Measurements from ENCODE around the gene POLQ.
"Not testable (repeated sequence)": the region's sequence is repeated elsewhere in the genome, so short reads cannot be mapped to it uniquely, and the experiment has no call there.

Gene POLQ

GRCh38 chr3:121545574-121546455 is at the start of gene POLQ:
Gene POLQ (minus strand): TSS chr3:121545988. CDS start chr3:121545877, 111 bp downstream.
- peak within 1 kb of the TSS; percentile 84 to 85 for H3K4me3 ChIP-seq (replicated peaks in 1 of 2; ENCODE audit: low read depth in 2 of 2, low read length in 2 of 2)
- no peak for TF ChIP-seq CTCF (IDR thresholded peaks at IDR 0.05; ENCODE audit: low read depth, low read length)
- DNase-seq (ENCODE audit: low read depth in 2 of 2) = peak; percentile 97

DNA sequence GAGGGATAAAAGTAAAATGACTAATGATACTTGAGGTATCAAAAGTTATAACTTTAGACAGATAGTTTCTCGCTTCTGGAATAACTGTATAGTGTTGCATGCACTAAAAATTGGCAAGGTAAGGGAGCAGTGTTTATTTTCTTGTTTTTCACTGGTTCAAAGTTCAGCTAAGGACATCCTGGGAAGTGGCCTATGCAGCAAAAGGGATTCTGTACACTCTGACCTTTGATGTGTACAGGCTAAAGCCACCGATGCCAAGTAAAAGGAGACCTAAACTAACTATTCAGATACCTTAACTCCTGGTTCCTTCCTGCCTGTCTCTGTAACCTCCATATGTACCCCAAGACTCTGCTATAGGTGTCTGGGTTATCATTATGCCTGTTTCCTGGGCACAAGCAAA is 49.1 kb upstream of the POLQ start:
- no peak overlapping the region for H3K4me3 ChIP-seq (replicated peaks in 1 of 2; ENCODE audit: low read depth in 2 of 2, low read length in 2 of 2)
- no peak for TF ChIP-seq CTCF (IDR thresholded peaks at IDR 0.05; ENCODE audit: low read depth, low read length)
- DNase-seq (ENCODE audit: low read depth in 2 of 2) = no peak

GRCh38 chr3:121593806-121594205 is 48.0 kb upstream of the POLQ start:
- not testable (repeated sequence) for H3K4me3 ChIP-seq (replicated peaks in 1 of 2; ENCODE audit: low read depth in 2 of 2, low read length in 2 of 2); DNase-seq (ENCODE audit: low read depth in 2 of 2)

DNA sequence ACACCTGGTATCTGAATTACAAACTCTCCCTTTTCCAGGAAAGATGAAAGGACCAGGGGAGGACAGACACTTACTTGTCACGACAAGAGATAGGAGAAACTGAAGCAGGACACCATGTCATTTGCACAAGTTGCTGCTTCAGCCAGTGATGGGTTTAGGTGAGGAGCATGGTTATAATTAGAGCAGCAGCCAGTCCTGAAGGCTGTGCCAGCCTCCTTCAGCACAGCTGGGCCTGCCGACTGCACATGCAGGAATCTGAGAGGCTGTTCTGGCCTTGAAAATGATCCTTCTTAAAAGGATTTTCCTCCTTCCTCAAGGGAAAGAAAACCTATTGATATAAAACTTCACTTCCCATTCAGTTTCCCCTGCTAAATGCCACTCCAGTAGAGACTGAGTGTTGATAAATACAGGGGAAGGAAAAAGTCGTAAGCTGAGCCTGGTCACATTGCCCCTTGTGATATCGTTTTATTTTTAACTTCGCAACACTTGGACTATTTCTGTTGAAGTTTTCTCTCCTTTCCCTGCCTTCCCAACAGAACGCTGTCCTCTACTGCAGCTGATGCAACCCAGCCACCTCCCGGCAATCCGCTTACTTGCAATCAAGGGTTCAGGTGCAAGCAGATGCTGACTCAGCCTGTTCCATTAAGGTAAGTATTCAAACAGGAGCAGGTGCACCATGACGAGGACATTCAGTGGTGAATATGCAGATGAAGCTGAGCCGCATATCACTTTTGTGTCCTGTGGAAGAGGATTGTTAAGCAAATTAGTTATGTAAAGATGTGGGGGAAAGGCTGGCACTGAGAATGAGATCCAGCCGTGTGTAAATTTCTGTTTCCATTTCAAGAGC is 47.3 kb upstream of the POLQ start, which contains the start of gene FBXO40:
Gene FBXO40, plus strand, starts transcription at position 524 of the 847 bp plus-strand sequence. CDS start 27,197 bp downstream, outside the sequence.
- DNase-seq (ENCODE audit: low read depth in 2 of 2) = no peak
- no peak for TF ChIP-seq CTCF (IDR thresholded peaks at IDR 0.05; ENCODE audit: low read depth, low read length)
- H3K4me3 ChIP-seq (replicated peaks in 1 of 2; ENCODE audit: low read depth in 2 of 2, low read length in 2 of 2) = no peak within 1 kb of the TSS

GRCh38 chr3:121584418-121584817 is 38.6 kb upstream of the POLQ start:
- no peak overlapping the region for H3K4me3 ChIP-seq (replicated peaks in 1 of 2; ENCODE audit: low read depth in 2 of 2, low read length in 2 of 2)
- no peak for DNase-seq (ENCODE audit: low read depth in 2 of 2)
- TF ChIP-seq CTCF (IDR thresholded peaks at IDR 0.05; ENCODE audit: low read depth, low read length) = no peak

DNA sequence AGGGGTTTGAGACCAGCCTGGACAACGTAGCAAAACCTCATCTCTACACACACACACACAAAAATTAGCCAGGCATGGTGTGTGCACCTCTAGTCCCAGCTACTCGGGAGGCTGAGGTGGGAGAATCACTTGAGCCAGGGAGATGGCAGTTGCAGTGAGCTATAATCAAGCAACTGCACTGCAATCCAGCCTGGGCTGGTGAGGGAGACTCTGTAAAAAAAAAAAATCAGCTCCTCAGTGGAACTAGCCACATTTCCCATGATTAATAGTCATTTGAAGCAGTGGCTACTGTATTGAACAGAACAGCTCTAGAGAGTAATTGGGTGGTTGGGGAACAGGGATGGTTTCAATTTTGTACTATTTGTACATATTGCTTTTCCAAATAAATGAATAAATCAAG is 35.9 kb upstream of the POLQ start:
- no peak overlapping the region for H3K4me3 ChIP-seq (replicated peaks in 1 of 2; ENCODE audit: low read depth in 2 of 2, low read length in 2 of 2)
- TF ChIP-seq CTCF (IDR thresholded peaks at IDR 0.05; ENCODE audit: low read depth, low read length) = no peak
- DNase-seq (ENCODE audit: low read depth in 2 of 2) = no peak

GRCh38 chr3:121574449-121574848 is 28.7 kb upstream of the POLQ start:
- peak; percentile 11 to 18 for DNase-seq (ENCODE audit: low read depth in 2 of 2)
- TF ChIP-seq CTCF (IDR thresholded peaks at IDR 0.05; ENCODE audit: low read depth, low read length) = no peak
- no peak overlapping the region for H3K4me3 ChIP-seq (replicated peaks in 1 of 2; ENCODE audit: low read depth in 2 of 2, low read length in 2 of 2)
